Thoracic aorta (tissue), 2 donors: ENCODE measurements around the gene JADE3. TPM values are rescaled to one million over a fixed set of nuclear protein-coding genes. Genes with fewer than 3 reads are reported as not detected.
A peak's percentile ranks its signal among the peaks of the same experiment; 100 is the strongest.

Source experiments
- ATAC-seq: fragments of 150-250 bp; one replicate; pipeline ENCODE4 v1.8.0; 2017; ENCODE audit warnings: low read depth; ENCODE audit not compliant: insufficient number of reproducible peaks, low FRiP score
- DNase-seq: peaks from one replicate; pipeline ENCODE4 v3.0.0-alpha.2; 2020; ENCODE audit warnings: low spot score
- H3K27ac ChIP-seq, 2 donors: fragments of 200-600 bp; sonication (generic); 1 replicate in 1 of 2; 2 replicates in 1 of 2; pipeline ENCODE4 v1.5.1; 2016; ENCODE audit warnings: mild to moderate bottlenecking in 2 of 2, moderate library complexity in 2 of 2
- H3K27me3 ChIP-seq: fragments of 200-600 bp; sonication (generic); replicated peaks from 2 replicates; pipeline ENCODE4 v1.6.0; 2016; ENCODE audit warnings: mild to moderate bottlenecking; ENCODE audit not compliant: insufficient read depth
- H3K36me3 ChIP-seq: fragments of 200-600 bp; sonication (generic); one replicate; pipeline ENCODE4 v1.5.1; 2016
- H3K4me1 ChIP-seq, 2 donors: fragments of 200-600 bp; sonication (generic); 1 replicate in 1 of 2; 2 replicates in 1 of 2; pipeline versions ENCODE4 v1.5.1 to v1.6.0; 2016; ENCODE audit warnings: low read depth in 2 of 2, mild to moderate bottlenecking in 1 of 2; ENCODE audit not compliant: control insufficient read depth in 1 of 2
- H3K4me3 ChIP-seq: fragments of 200-600 bp; sonication (generic); 2 replicates; pipeline ENCODE4 v1.5.1; 2016; ENCODE audit warnings: mild to moderate bottlenecking
- H3K9me3 ChIP-seq: fragments of 200-600 bp; sonication (generic); 2 replicates; pipeline ENCODE4 v1.5.1; 2016
- CTCF ChIP-seq: fragments of 200-600 bp; sonication (generic); IDR thresholded peaks from one replicate; pipeline ENCODE4 v1.5.1; 2019; ENCODE audit warnings: antibody characterized with exemption
- total RNA-seq, 2 donors: library from RNA; depleted of rRNA; stranded (reverse); fragments of >200 nt; gene quantifications; one replicate each; pipeline versions ENCODE4 v1.1.0 to v1.2.3, GENCODE V29; 2016

Gene JADE3
- total RNA-seq, 2 donors from 2014 or later, result 3.7 to 5.2 TPM

GRCh38 chrX:47030339-47030738 is 118.1 kb downstream of the JADE3 start:
- peak; percentile 37 for TF ChIP-seq CTCF
- Histone ChIP-seq H3K27me3 (no peaks in the 10 kb centered on the region), H3K36me3 (no peaks in the 10 kb centered on the region), H3K27ac (no peak overlapping the region), H3K9me3 (no peaks in the 10 kb centered on the region), H3K4me1 (no peaks in the 10 kb centered on the region), H3K4me3 (no peak overlapping the region)
- ATAC-seq (no peak), DNase-seq (no peak)

GRCh38 chrX:47047989-47048388 is 135.8 kb downstream of the JADE3 start:
- Histone ChIP-seq H3K9me3 (no peaks in the 10 kb centered on the region), H3K36me3 (no peaks in the 10 kb centered on the region), H3K27me3 (no peaks in the 10 kb centered on the region), H3K27ac (no peak overlapping the region), H3K4me3 (no peak overlapping the region), H3K4me1 (no peaks in the 10 kb centered on the region)
- ATAC-seq, result no peak
- DNase-seq, result no peak
- TF ChIP-seq CTCF, result no peak

- Histone ChIP-seq H3K9me3 (no peaks in the 10 kb centered on the region), H3K27me3 (no peaks in the 10 kb centered on the region), H3K27ac (no peak overlapping the region), H3K4me3 (no peak overlapping the region), H3K36me3 (no peaks in the 10 kb centered on the region), H3K4me1 (no peaks in the 10 kb centered on the region)
- ATAC-seq (no peak), DNase-seq (no peak)
- TF ChIP-seq CTCF, result no peak
Observed at GRCh38 chrX:47059142-47059874, 147.1 kb downstream of the JADE3 start.

- H3K4me3 ChIP-seq, result no peak overlapping the region
- no peak overlapping the region for H3K27ac ChIP-seq
- H3K36me3 ChIP-seq, result no peaks in the 10 kb centered on the region
- no peak for ATAC-seq
- no peak for DNase-seq
- TF ChIP-seq CTCF, result no peak
- no peaks in the 10 kb centered on the region for H3K4me1 ChIP-seq
- no peaks in the 10 kb centered on the region for H3K27me3 ChIP-seq
- no peaks in the 10 kb centered on the region for H3K9me3 ChIP-seq
Observed at GRCh38 chrX:47060708-47061107, 148.5 kb downstream of the JADE3 start.

DNA sequence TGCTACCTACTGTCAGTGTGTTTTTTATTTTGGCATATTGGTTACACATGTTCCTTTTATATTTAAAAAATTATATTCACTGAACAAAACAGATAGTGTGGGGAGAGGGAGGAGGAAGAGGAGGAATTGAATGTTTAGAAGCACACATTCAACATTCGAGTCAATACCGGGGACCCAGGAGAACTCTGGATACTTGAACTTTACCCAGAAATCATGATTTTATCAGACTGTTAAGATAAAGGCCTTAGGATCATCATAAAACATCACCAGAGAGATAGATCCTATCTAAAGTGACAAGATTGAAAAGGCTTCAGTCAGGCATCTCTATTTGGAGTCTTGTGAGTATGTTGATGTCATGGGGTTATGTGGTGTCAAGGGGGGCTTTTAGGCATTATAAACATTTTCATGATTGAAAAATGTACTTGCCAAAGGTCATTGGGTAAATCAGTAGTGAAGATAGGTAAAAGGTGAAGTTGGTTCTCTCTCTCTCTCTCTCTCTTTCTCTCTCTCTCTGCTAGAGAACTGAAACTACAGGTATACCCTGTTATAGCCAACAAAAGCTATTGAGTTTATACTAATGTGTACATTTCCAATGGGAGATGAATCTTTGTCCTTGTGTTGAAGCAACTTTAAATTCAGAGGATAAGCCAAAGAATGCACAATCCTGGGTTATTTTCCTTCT is 149.2 kb downstream of the JADE3 start:
- Histone ChIP-seq H3K36me3 (no peaks in the 10 kb centered on the region), H3K9me3 (no peaks in the 10 kb centered on the region), H3K27me3 (no peaks in the 10 kb centered on the region), H3K4me1 (no peaks in the 10 kb centered on the region), H3K27ac (no peak overlapping the region), H3K4me3 (no peak overlapping the region)
- ATAC-seq, result no peak
- DNase-seq, result no peak
- no peak for TF ChIP-seq CTCF
